ENCODE measurements around the gene MED12L. TPM values are rescaled to one million over a fixed set of nuclear protein-coding genes. Genes with fewer than 3 reads are reported as not detected.

The MED12L gene
- total RNA-seq, 4 donors from 2014 or later = 0.12 to 0.77 (median 0.21) TPM

GRCh38 chr3:151434151-151434890 lies 348.9 kb downstream of the MED12L start:
- no peak for TF ChIP-seq EP300 (IDR thresholded peaks at IDR 0.05)
- no peak for TF ChIP-seq POLR2A (IDR thresholded peaks at IDR 0.05)
- TF ChIP-seq, protein P1, sequence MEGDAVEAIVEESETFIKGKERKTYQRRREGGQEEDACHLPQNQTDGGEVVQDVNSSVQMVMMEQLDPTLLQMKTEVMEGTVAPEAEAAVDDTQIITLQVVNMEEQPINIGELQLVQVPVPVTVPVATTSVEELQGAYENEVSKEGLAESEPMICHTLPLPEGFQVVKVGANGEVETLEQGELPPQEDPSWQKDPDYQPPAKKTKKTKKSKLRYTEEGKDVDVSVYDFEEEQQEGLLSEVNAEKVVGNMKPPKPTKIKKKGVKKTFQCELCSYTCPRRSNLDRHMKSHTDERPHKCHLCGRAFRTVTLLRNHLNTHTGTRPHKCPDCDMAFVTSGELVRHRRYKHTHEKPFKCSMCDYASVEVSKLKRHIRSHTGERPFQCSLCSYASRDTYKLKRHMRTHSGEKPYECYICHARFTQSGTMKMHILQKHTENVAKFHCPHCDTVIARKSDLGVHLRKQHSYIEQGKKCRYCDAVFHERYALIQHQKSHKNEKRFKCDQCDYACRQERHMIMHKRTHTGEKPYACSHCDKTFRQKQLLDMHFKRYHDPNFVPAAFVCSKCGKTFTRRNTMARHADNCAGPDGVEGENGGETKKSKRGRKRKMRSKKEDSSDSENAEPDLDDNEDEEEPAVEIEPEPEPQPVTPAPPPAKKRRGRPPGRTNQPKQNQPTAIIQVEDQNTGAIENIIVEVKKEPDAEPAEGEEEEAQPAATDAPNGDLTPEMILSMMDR (IDR thresholded peaks at IDR 0.05) = no peak
- peak; percentile 30 for TF ChIP-seq POLR2AphosphoS5 (IDR thresholded peaks at IDR 0.05)
- Histone ChIP-seq H3K4me3 (no peak overlapping the region), H3K4me1 (peaks cover 0 to 7% (median 0%) of the 10 kb centered on the region in 3 donors), H3K27ac (no peak overlapping the region), H3K9me3 (no peaks in the 10 kb centered on the region), H3K27me3 (no peaks in the 10 kb centered on the region), H3K36me3 (no peaks in the 10 kb centered on the region)
- 8 to 25% methylated on average over 1 of the region's 1 CpG for WGBS, 2 donors (ENCODE audit: low coverage in 1 of 2)
- no peak for ATAC-seq

DNA sequence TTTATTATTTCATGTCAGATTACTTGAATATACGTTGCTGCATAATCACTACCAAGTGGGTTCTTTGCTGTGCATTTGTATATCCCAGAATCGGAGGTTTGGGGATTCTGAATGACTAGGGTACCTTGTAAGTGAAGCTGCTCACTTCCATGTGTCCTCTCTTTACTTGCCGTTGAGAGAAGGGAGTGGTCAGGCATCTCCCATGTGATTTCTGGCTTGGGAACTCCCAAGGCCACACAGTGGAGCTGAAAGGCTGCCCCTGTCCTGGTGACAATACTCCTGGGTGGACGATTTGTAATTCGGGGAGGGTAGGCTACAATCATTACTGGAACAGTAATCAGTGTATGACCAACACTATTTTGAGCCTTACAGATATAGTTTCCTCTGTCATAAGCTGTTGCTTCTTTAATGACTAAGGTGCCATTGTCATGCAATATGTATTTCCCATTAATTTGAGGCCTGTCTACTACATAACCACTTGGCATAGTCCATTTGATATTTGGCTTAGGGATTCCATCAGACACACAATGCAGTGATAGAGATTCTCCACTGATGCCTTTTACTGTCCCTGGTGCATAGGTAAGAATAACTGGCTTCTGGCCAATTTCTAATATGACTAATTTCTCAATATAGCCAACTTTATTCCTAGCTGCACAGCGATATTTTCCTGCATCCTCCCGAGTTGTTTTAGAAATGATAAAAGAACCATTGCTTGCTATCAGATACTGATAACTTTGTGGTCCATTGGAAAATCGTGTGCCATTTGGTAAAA lies 351.4 kb downstream of the MED12L start:
- no peaks in the 10 kb centered on the region for H3K27me3 ChIP-seq
- no peak overlapping the region for H3K4me3 ChIP-seq
- ATAC-seq = no peak
- TF ChIP-seq, protein P1 (IDR thresholded peaks at IDR 0.05) = no peak
- TF ChIP-seq POLR2AphosphoS5 (IDR thresholded peaks at IDR 0.05) (no peak), EP300 (IDR thresholded peaks at IDR 0.05) (no peak), POLR2A (IDR thresholded peaks at IDR 0.05) (no peak)
- no peaks in the 10 kb centered on the region for H3K9me3 ChIP-seq
- no peak overlapping the region for H3K27ac ChIP-seq
- WGBS, 2 donors (ENCODE audit: low coverage in 1 of 2) = 82 to 86% methylated on average over 8 of the region's 8 CpGs
- H3K36me3 ChIP-seq = no peaks in the 10 kb centered on the region
- peaks cover 0 to 7% (median 0%) of the 10 kb centered on the region in 3 donors for H3K4me1 ChIP-seq

- H3K27me3 ChIP-seq = no peaks in the 10 kb centered on the region
- WGBS, 2 donors (ENCODE audit: low coverage in 1 of 2) = 89 to 93% methylated on average over 6 of the region's 6 CpGs
- H3K36me3 ChIP-seq = no peaks in the 10 kb centered on the region
- ATAC-seq = no peak
- H3K4me1 ChIP-seq = peaks cover 0 to 7% (median 0%) of the 10 kb centered on the region in 3 donors
- H3K9me3 ChIP-seq = no peaks in the 10 kb centered on the region
- no peak for TF ChIP-seq EP300 (IDR thresholded peaks at IDR 0.05)
- TF ChIP-seq, protein P1 (IDR thresholded peaks at IDR 0.05) = no peak
- no peak overlapping the region for H3K27ac ChIP-seq
- H3K4me3 ChIP-seq = no peak overlapping the region
These were observed 352.4 kb downstream of the MED12L start for GRCh38 chr3:151437906-151438305.

DNA sequence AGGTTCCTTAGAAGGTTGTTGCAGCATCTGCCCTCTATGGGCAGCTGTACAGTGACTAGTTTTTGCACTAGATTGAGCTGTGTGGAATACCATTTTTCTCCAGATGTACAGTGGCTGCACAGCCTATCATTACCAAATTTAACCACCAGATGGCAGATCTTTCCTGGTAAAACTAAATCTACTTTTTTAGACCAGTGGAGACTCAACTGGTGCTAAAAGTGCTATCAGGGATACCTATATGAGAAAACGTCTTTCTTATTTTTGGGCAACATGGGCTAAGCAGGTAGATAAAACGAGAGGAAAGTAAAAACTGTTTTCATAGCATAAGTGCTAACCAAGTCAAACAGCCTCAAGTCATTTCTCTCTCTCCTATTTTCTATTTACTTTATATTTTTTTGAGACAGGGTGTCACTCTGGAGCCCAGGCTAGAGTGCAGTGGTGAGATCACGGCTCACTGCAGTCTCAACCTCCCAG lies 354.2 kb downstream of the MED12L start:
- Histone ChIP-seq H3K27ac (no peak overlapping the region), H3K27me3 (no peaks in the 10 kb centered on the region), H3K4me1 (no peaks in the 10 kb centered on the region), H3K36me3 (no peaks in the 10 kb centered on the region), H3K4me3 (no peak overlapping the region), H3K9me3 (no peaks in the 10 kb centered on the region)
- 9 to 32% methylated on average over 2 to 3 of the region's 3 CpGs for whole genome bisulfite sequencing, 2 donors (ENCODE audit: low coverage in 1 of 2)
- peak; percentile 39 for ATAC-seq
- TF ChIP-seq, protein P1 (IDR thresholded peaks at IDR 0.05) = peak; percentile 81 to 90 (median 84)
- TF ChIP-seq POLR2A (IDR thresholded peaks at IDR 0.05) = no peak

Measured in gastroesophageal sphincter (tissue), 4 donors.